B cell (primary cell): ENCODE data around the gene HLCS. TPM values are rescaled to one million over a fixed set of nuclear protein-coding genes. Genes with fewer than 3 reads are reported as not detected.

Experiments
- ATAC-seq: fragments of 200-7000 bp; cut with Tn5 transposase; one replicate; pipeline ENCODE4 v1.10.0; 2021; ENCODE audit warnings: low read depth, mild to moderate bottlenecking, moderate number of reproducible peaks, moderate library complexity
- CTCF ChIA-PET: fragments of 350-600 bp; sonication (Branson Sonifier 250); formaldehyde crosslinking; loops from one replicate; lab custom pipeline; 2021; ENCODE audit warnings: antibody characterized with exemption, inconsistent platforms; lab: Charles Lee
- POLR2A ChIA-PET: fragments of 350-600 bp; sonication (Branson Sonifier 250); formaldehyde crosslinking; loops from one replicate; lab custom pipeline; 2021; ENCODE audit warnings: antibody characterized with exemption; lab: Charles Lee
- DNase-seq: peaks from one replicate; pipeline ENCODE4 v3.0.0; 2013
- H2AFZ ChIP-seq: 2 replicates; pipeline ENCODE4 v1.6.1; 2012; ENCODE audit warnings: mild to moderate bottlenecking, low read depth, low read length; ENCODE audit not compliant: insufficient read depth, poor library complexity, severe bottlenecking
- H3K27ac ChIP-seq, 2 donors: 1 replicate in 1 of 2; 2 replicates in 1 of 2; pipeline ENCODE4 v1.5.1; 2012 to 2013; ENCODE audit warnings: low read length in 2 of 2, mild to moderate bottlenecking in 2 of 2, moderate library complexity in 1 of 2
- H3K27me3 ChIP-seq, 4 experiments: fragments of 200-600 bp in 1 of 4; sonication (generic) in 1 of 4; replicated peaks in 1 of 4; 1 replicate in 2 of 4; 2 replicates in 2 of 4; pipeline versions ENCODE4 v1.6.1 to v1.7.0; 2013 to 2016; ENCODE audit warnings: low read length in 3 of 4, mild to moderate bottlenecking in 2 of 4, mixed read lengths in 1 of 4, moderate library complexity in 1 of 4; ENCODE audit not compliant: insufficient read depth in 4 of 4, control insufficient read depth in 3 of 4; ENCODE audit errors: control extremely low read depth in 1 of 4
- H3K36me3 ChIP-seq, 2 experiments: replicated peaks in 1 of 2; 1 replicate in 1 of 2; 2 replicates in 1 of 2; pipeline versions ENCODE4 v1.6.1 to v1.7.1; 2013; ENCODE audit warnings: low read length in 1 of 2; ENCODE audit not compliant: insufficient read depth in 2 of 2, control insufficient read depth in 1 of 2; ENCODE audit errors: control extremely low read depth in 1 of 2, extremely low read depth in 1 of 2
- H3K4me1 ChIP-seq, 2 donors: fragments of 200-600 bp in 1 of 2; sonication (generic) in 1 of 2; 1 replicate in 1 of 2; 2 replicates in 1 of 2; pipeline versions ENCODE4 v1.5.1 to v1.6.1; 2013 to 2017; ENCODE audit warnings: low read length in 2 of 2; ENCODE audit not compliant: control insufficient read depth in 2 of 2, insufficient read depth in 2 of 2
- H3K4me2 ChIP-seq: replicated peaks from 2 replicates; pipeline ENCODE3; 2012; ENCODE audit warnings: mild to moderate bottlenecking, low read depth, low read length; ENCODE audit not compliant: poor library complexity, severe bottlenecking
- H3K4me3 ChIP-seq, 5 experiments: fragments of 200-600 bp in 1 of 5; sonication (generic) in 1 of 5; 1 replicate in 3 of 5; 2 replicates in 2 of 5; pipeline versions ENCODE4 v1.5.1 to v1.7.0; 2011 to 2016; ENCODE audit warnings: low read length in 4 of 5, mild to moderate bottlenecking in 4 of 5, low read depth in 2 of 5, control low read depth in 1 of 5, moderate library complexity in 1 of 5; ENCODE audit not compliant: insufficient read depth in 1 of 5; ENCODE audit errors: control extremely low read depth in 1 of 5, extremely low read depth in 1 of 5
- H3K79me2 ChIP-seq: fragments of 200-600 bp; sonication (generic); one replicate; pipeline ENCODE4 v1.6.0; 2016; ENCODE audit warnings: low read length; ENCODE audit not compliant: control insufficient read depth, insufficient read depth
- H3K9ac ChIP-seq: fragments of 200-600 bp; sonication (generic); 2 replicates; pipeline ENCODE4 v1.6.1; 2017; ENCODE audit warnings: mild to moderate bottlenecking, low read length, moderate library complexity
- H3K9me3 ChIP-seq, 3 donors: one replicate each; pipeline versions ENCODE4 v1.6.1 to v1.7.1; 2013; ENCODE audit warnings: low read length in 2 of 3; ENCODE audit not compliant: control insufficient read depth in 2 of 3, insufficient read depth in 1 of 3; ENCODE audit errors: control extremely low read depth in 1 of 3
- H4K20me1 ChIP-seq: 2 replicates; pipeline ENCODE4 v1.6.0; 2012; ENCODE audit warnings: mild to moderate bottlenecking, low read length; ENCODE audit not compliant: insufficient read depth, control insufficient read depth, poor library complexity, severe bottlenecking
- H3K27ac Mint-ChIP-seq: one replicate; pipeline ENCODE4 v1.8.0; 2021; ENCODE audit warnings: mixed read lengths
- H3K27me3 Mint-ChIP-seq: one replicate; pipeline ENCODE4 v1.8.0; 2021; ENCODE audit warnings: mixed read lengths
- H3K4me1 Mint-ChIP-seq: one replicate; pipeline ENCODE4 v1.8.0; 2021; ENCODE audit warnings: mixed read lengths
- H3K4me3 Mint-ChIP-seq: one replicate; pipeline ENCODE4 v1.8.0; 2021; ENCODE audit warnings: mixed read lengths
- H3K9me3 Mint-ChIP-seq: one replicate; pipeline ENCODE4 v1.8.0; 2022; ENCODE audit warnings: mixed read lengths; ENCODE audit not compliant: insufficient read depth
- CTCF ChIP-seq: fragments of 200-600 bp; IDR thresholded peaks from one replicate; pipeline ENCODE4 v1.8.0; 2022; ENCODE audit warnings: antibody characterized with exemption, mild to moderate bottlenecking
- EZH2 ChIP-seq: IDR thresholded peaks from 2 replicates; pipeline ENCODE4 v1.6.1; 2012; ENCODE audit warnings: borderline replicate concordance, low read depth, mild to moderate bottlenecking, moderate library complexity, low read length; ENCODE audit not compliant: insufficient read depth, poor library complexity, severe bottlenecking
- WGBS: methylation state at CpG from one replicate; pipeline ENCODE4 v1.1.5; 2013; ENCODE audit warnings: missing lambda C conversion rate; ENCODE audit not compliant: insufficient coverage; 5-methylcytosine and 5-hydroxymethylcytosine counted together
- intact Hi-C: fragments of 100-400 bp; cut with micrococcal nuclease; formaldehyde crosslinking; loops from one replicate; pipeline ENCODE4 v1.10.0; 2022
- polyA plus RNA-seq: library from polyadenylated mRNA; depleted of rRNA; stranded (reverse); fragments of >200 nt; gene quantifications from 2 replicates; pipeline ENCODE4 v1.2.3, GENCODE V29; 2012
- total RNA-seq, 2 donors: library from RNA; stranded (reverse); fragments of 120-200 nt in 1 of 2; gene quantifications; 1 replicate in 1 of 2; 2 replicates in 1 of 2; pipeline versions ENCODE4 v1.2.3 to v1.2.4, GENCODE V29; 2013 to 2022

The HLCS gene
- total and polyA plus RNA-seq, 2 donors (not counting 1 experiment from before 2014, with no cell fraction given) = 4.4 to 14.7 TPM

- POLR2A ChIA-PET = no interaction called here
- peaks cover 0 to 27% (median 10%) of the 10 kb centered on the region in 4 experiments for H3K27me3 ChIP-seq
- H3K27me3 Mint-ChIP-seq = peaks cover 62% of the 10 kb centered on the region
- ATAC-seq (no peak), DNase-seq (no peak)
- H3K36me3 ChIP-seq = no peaks in the 10 kb centered on the region
- H3K9me3 ChIP-seq = no peaks in the 10 kb centered on the region
- no peaks in the 10 kb centered on the region for H3K9me3 Mint-ChIP-seq
- H3K27ac Mint-ChIP-seq = no peak overlapping the region
- H4K20me1 ChIP-seq = no peaks in the 10 kb centered on the region
- H3K79me2 ChIP-seq = no peaks in the 10 kb centered on the region
- intact Hi-C loops = no loop called here
- H3K9ac ChIP-seq = no peak overlapping the region
- CTCF ChIA-PET = no interaction called here
- no peak overlapping the region for H3K27ac ChIP-seq
- no peak overlapping the region for H3K4me3 Mint-ChIP-seq
- TF ChIP-seq EZH2 (no peak), CTCF (no peak)
- H3K4me3 ChIP-seq = no peak overlapping the region
- no CpG with 5 or more reads among the region's 2 CpGs for WGBS
- H3K4me1 ChIP-seq = no peaks in the 10 kb centered on the region
- no peaks in the 10 kb centered on the region for H3K4me1 Mint-ChIP-seq
- H3K4me2 ChIP-seq = no peak overlapping the region
- no peak overlapping the region for H2AFZ ChIP-seq
These were observed 250.1 kb downstream of the HLCS start for GRCh38 chr21:36716387-36716786.

- H3K36me3 ChIP-seq = no peaks in the 10 kb centered on the region
- no peak overlapping the region for H2AFZ ChIP-seq
- H3K4me3 ChIP-seq = no peak overlapping the region
- peaks cover 3% of the 10 kb centered on the region in 2 donors for H3K4me1 ChIP-seq
- peaks cover 67% of the 10 kb centered on the region for H3K27me3 Mint-ChIP-seq
- no peak for DNase-seq
- no peaks in the 10 kb centered on the region for H4K20me1 ChIP-seq
- H3K9me3 ChIP-seq = no peaks in the 10 kb centered on the region
- H3K9ac ChIP-seq = no peak overlapping the region
- WGBS = no CpG with 5 or more reads among the region's 3 CpGs
- H3K27ac ChIP-seq = no peak overlapping the region
- no peak for ATAC-seq
- peaks cover 0 to 35% (median 26%) of the 10 kb centered on the region in 4 experiments for H3K27me3 ChIP-seq
- TF ChIP-seq EZH2 = no peak
- no peak for TF ChIP-seq CTCF
- POLR2A ChIA-PET = no interaction called here
- H3K4me1 Mint-ChIP-seq = peaks cover 4% of the 10 kb centered on the region
- no peaks in the 10 kb centered on the region for H3K9me3 Mint-ChIP-seq
- intact Hi-C loops = no loop called here
- H3K4me3 Mint-ChIP-seq = no peak overlapping the region
- H3K27ac Mint-ChIP-seq = no peak overlapping the region
- CTCF ChIA-PET = no interaction called here
- no peak overlapping the region for H3K4me2 ChIP-seq
- H3K79me2 ChIP-seq = no peaks in the 10 kb centered on the region
These were observed 252.7 kb downstream of the HLCS start for GRCh38 chr21:36713746-36714145.
